HG03565 (cell line): Measurements from ENCODE around the gene PPARA.
"Not testable (repeated sequence)": the region's sequence is repeated elsewhere in the genome, so short reads cannot be mapped to it uniquely, and the experiment has no call there.

Experiments used
- ATAC-seq: cut with Tn5 transposase; IDR thresholded peaks from one replicate; pipeline ENCODE4 v1.9.1; 2021; ENCODE audit warnings: mild to moderate bottlenecking, moderate library complexity; ENCODE audit not compliant: unreplicated experiment

The PPARA gene

DNA sequence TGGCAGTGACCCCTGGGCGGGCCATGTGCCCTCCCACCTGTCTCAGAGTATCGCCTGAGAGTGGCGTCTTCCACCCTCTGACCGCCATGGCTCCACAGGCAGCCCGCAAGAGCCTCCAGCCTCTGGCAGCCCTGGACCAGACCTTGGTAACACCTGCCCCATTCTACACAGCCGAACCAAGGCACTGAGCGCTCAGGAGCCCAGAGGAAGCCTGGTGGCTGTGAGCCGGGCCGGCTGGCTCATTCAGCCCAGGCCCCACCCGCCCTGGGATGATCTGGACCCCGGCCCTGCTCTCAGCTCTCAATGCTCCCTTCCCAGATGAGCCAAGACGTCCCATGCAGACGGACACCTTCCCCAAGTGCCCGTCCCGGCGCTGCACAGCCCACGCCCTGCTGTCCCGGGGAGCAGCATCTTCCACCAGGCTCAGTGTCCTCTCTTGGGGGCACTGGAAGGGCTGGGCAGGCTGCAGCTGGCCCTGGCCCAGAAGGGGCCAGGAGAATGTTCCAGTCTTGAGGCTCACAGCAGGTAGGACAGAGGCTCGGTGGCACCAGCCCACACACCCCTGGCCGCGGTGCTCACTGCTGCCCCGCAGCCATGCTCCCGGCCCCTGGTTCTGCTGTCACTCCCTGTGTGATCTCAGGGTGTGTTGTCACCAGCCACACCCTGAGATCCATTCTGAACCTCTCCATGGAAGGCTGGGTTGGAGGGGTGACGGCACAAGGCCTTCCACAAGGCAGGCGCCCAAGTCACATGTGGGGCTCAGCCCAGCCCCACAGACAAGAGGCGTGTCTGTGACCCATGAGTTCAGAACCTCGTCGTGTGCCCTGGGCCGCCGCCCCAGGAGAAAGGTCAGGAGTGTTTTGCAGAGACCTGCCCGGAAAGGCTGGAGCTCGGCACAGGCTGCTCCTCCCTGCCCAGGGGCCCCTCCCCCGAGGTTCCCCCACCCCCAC is 24.2 kb upstream of the PPARA start:
- ATAC-seq, result no peak

DNA sequence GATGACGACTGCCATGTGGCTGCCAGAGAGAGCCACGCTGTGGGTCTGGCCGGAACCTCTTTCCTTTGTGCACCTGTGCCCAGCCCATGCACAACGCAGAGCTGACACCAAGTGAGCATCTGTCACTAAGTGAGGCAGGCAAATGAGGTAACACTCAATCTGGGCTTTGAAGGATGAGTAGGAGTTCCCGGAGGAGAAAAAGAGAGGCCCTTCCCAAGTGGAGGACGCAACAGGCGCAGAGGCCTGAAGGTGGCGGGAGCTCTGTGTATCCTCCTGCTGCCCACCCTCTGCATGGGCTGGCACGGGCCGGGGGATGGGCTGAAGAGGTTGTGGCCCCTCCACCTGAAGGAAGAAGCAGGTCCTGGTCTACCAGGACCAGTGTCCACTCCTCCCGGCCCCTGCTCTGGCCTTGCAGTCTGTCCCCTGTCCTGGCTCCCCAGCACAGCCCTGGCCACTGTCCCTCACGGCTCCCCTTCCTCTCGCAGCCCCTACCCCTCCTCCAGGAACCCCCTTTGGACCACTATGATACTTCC is 23.4 kb upstream of the PPARA start:
- ATAC-seq, result no peak

DNA sequence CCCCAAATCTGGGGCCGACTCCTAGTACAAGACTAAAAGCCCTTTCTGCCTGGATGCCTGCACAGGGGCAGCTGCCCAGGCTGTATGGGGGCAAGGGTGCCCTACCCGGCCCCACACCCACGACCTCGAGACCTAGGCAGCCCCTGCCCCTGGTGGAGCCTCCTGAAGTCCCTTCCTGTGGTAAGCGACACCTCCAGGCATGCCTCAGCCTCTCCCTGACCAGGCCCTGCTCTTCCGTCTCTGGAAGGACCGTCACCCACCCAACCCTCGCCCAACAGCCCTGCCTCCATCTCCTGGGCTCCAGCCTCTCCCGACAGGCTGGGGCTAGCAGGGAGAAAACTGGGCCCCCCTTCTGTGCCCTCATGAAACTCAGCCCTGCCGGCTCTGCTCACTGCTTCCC is 22.8 kb upstream of the PPARA start:
- no peak for ATAC-seq

DNA sequence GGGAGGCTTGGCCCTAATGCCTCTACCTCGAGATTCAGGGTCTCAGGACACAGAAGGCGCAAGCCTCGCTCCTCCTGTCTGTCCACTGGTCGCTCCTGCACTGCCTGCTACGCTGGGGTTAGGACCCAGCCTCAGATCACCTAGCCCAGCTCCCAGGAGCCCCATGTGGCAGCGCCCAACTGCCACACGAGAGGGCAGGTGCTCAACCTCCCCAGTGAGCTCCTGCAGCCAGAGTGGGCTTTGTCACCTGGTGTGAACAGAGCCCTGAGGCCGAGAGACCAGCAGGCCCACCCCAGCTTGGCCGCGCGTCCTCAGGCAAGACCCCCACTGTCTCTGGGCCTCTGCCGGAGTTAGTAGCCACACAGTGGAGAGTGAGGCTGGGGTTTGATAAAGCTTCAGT is 21.7 kb upstream of the PPARA start:
- ATAC-seq, result no peak

DNA sequence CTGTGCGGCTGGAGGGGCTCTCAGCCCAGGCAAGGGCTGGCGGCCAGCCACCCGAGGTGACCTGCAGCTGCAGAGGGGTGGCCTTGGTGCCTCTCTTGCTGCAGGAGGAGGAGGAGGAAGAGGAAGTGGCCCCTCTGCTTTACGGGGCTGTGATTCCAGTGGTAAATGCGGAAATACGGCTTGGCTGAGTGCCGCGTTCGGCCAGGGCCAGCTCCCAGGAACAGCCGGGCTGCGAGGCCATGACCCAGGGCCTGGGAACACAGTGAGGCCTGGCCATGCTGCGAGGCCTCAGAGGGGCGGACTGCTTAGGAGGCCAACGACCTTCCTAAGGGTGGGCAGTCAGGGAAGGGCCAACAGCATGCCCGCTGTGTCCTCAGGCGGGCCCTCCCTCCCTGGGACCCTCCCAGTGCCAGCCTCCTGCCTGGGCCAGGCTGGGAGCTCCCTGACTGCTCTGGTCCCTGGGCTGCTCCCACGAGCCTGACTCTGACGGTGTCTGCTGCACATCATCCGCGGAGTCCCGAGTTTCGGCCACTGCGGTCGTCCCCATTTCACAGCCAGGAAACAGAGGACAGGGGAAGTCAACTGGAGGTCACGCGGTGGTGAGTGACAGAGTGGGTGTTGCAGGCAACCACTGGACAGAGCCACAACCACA is 20.8 kb upstream of the PPARA start:
- no peak for ATAC-seq

DNA sequence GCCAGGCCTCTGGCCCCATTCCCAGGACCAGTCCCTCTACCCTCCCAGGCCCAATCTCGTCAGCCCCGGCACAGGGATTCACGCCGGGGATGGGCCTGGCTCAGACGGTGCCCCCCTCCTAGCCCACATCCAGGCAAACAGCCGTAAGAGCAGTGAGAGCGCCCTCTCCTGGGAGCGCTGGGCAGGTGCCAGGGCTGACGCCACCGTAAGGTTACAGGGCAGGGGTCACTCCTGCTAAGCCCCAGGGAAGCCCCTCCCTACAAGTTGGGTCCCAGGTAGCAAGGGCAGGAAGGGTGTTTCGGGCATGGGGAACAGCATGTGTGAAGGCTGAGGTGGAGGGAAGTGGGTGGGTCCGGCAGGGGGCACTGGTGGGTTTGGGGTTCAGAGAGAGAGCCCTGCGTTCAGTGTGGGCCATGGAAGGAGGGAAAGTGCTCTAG is 19.2 kb upstream of the PPARA start:
- ATAC-seq, result no peak

DNA sequence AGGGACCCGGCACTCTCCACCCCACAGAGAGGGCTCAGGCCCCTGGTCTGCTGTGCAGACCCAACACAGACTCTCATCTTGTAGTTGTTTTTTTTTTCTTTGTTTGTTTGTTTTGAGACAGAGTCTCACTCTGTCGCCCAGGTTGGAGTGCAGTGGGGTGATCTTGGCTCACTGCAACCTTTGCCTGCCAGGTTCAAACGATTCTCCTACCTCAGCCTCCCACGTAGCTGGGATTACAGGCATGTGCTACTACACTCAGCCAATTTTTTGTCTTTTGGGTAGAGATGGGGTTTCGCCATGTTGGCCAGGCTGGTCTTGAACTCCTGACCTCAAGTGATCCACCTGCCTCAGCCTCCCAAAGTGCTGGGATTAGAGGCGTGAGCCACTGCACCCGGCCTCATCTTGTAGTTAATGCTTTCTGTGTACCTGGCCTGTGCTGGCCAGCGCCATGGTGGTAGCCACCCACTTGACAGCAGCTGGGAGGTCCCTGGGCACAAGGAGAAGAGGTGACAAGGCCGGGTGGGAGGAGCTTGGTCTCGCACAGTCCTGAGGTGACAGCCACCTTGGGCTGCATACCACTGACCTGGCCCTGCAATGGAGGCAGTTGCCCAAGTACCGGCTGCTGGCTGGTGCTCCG is 18.0 kb upstream of the PPARA start:
- ATAC-seq, result not testable (repeated sequence)

DNA sequence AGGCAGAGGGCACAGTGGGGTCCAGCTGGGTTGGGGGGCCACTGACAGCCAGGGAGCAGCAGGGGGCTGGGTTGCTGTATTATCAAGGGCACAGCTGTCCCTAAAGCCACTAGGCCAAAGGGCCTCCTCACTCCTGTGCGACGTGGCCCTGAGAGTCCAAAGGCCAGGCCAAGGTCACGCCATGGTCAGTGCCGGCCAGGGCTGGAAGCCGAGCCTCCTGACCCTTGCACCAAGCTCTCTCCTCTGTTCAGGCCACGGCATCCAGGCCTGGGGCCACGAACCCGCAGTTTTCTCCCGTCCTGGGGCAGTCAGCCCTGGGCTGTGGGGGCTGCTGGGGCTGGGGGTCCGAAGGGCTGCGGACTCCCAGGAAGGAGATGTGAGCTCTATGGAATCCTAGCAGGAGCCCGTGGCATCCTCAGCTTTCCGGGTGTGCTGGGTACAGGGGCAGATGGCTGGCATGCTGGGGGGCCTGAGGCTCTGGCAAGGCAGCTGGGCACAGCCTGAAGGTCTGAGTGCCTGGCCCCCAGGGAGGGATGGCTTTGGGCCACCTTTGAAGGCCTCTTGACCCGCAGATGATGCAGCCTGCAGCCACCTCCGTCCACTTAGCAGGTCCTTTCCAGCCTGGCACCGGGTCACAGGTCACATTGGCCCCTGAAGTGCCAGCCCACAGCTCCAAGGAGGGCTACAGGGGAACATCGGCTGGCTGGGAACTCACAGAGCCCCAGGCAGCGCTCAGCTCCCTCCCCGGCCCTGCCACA is 17.3 kb upstream of the PPARA start:
- ATAC-seq, result no peak

DNA sequence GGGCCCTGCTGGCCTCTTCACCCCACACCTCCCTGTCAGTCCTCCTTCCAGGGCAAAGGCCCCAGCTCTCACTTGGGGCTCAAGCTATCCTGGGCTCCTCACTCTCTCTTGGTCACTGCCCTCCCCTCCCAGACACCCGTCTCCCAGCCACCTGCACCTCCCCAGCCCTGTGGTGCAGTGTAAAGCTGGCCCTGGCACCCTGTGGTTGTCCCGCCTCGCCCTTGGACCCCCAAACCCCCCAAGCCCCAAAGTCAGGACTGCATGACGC is 16.8 kb upstream of the PPARA start:
- no peak for ATAC-seq

DNA sequence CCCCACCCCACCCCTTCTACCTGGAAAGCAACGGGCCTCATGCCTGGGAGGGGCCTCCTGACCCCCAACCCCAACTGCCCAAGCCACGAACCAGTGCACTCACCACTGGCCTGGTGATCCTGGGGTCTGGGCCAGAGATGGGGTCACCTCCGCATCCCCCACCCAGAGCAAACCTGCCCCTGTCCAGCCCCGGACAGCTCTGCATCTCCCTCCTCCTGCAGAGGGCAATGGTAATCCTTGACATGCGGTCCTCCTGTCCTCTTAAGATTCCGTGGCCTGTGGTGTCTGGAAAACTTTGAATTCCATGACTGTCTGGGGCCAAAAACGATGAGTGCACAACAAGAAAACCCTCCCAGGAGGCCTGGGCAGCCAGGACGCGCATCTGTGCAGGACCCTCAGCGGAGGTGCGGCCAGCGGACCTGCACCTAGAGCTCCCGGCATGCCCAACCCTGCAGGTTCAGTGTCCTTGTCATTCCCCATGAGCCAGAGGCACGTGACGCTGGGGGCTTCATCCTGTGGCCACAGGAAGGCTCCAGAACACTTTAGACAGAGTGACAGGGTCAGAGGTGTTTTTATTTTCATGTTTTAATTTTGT is 16.1 kb upstream of the PPARA start:
- no peak for ATAC-seq

DNA sequence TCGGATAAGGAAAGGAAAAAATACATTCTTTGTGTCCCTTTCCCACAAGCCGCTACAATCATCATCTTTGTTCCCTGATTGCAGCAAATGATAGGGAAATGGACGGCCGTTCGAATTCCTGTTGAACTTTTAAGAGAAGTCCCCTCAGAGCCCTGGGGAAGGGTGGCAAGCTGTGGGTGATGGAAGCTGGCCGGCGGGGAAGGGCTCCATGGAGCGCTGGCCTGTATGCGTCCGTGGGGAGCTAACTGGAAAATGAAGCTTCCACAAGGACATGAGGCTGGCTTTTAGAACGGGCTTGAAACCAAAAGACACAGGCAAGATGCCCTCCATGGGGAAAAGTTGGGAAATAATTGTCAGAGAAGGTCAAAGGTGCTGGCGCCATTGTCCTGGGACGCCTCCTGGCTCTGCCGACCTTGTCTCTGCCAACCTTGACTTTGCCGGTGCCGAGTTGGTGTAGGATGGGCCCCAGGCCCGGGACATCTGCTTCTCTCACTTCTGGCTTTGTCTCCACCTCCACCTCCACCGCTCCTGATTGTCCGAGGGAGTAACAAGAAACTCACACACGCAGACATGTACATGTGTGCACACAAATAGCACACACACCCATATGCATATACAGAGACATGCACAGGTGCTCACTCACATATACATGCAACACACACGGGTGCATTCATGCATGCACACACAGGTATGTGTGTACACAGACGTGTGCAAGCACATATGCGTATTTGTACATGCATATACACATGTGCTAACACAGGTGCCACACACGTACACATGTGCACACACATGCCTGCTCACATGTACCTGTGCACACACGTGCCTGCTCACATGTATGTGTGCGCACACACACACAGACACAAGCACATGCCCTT is 14.5 kb upstream of the PPARA start:
- ATAC-seq, result no peak

DNA sequence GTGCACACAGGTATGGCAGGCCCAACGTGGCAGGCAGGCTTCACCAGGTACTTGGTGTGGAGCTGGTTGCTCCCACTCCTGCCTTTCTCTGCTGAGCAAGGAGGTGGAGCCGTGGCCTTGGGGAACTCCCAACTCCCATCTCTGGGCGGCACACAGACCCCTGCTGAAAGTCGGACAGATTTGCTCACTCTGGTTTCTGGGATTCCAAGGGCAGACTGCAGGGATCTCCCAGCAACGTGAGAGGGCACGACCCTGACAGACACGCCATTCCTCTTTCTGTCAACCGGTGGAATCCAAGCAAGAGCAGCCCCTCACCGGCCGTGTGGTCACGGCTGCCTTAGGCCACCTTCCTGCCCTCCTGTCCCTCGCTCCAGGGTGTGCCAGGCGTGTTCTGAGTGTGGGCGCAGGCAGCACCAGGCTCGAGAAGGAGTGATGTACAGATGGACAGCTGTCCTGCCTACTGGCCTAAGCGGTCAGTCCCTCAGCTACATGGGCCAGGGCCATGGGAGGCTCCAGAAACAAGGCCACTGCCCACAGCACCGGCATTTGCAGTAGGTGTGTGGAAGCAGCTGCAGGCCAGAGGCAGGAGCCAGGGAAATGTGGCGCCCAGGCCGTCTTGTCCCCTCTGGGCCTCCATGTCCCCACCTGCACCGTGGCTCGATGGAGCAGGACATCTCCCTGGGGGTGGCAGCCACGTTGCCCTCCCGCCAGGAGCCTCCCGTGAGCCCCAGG is 13.7 kb upstream of the PPARA start:
- no peak for ATAC-seq

DNA sequence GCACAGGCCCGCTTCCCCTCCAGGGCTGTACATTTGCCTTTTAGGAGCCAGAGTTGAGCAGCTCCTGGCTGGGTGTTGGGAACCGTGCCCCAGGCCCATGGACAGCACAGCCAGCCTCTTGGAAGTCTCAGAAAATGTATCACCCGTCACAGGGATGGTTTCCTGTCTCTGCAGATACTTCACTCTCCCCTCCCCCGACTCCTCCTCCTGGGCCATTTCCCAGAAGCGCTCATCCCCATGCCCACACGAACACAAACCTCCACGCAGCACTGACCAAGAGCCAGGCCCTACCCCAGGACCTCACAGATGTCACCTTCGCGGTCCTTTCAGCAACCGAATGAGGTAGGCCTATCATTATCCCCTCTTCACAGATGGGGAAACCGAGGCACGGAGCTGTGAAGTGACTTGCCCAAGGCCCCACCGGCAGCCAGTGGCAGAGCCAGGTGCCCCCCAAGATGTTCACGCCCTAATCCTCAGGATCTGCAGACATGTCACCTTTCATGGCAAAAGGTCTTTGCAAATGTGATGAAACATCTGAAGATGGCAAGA is 13.0 kb upstream of the PPARA start:
- ATAC-seq, result no peak

DNA sequence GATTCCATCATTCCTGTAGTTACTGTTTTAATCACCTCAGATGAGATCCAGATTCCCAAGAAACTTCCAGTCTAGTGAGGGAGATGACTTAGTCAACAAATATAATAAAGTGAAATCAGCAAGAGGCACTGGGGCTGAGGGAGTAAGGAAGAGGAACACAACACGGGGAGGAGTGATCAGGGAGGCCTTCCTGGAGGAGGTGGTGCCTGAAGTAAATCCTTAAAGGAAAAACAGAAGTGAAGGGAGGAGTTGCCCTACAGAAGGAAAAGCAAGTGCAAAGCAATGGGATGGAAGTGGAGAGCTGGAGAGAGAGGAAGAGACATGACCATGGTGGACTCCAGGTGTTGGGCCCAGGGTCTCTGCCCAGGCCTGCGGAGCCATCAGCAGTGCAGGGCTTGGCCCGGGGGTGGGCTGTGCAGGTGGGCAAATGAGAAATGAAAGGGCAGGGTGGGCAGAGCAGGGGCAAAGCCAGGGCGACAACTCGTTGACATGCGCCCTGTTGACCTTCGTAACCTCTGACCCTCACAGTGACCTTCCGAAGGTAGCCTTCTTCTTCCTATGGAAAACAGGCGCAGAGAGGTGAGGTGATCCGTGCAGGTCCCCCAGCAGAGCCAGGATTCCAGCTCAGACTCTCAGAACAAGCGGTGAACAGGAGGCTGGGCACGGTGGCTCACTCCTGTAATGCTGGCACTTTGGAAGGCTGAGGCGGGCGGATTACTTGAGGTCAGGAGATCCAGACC is 12.1 kb upstream of the PPARA start:
- no peak for ATAC-seq

DNA sequence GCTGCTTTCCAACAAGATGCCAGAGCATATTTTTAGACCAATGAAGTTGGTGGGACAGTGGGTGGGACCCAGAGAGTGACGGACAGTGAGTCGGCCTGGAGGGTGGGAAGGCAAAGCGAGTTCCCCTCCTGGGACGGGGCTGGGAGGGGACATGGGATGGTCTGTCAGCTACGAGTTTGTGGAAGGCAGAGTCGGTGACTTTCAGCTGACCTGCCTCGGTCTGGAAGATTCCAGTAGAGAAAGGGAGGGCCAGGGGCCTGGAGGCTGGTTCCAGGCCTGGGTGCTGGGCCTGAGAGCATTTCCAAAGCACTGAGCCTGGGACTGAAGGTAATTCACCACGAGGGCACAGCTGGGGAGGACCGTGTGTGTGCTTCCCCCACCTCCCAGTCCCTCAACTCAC is 10.9 kb upstream of the PPARA start:
- not testable (repeated sequence) for ATAC-seq

DNA sequence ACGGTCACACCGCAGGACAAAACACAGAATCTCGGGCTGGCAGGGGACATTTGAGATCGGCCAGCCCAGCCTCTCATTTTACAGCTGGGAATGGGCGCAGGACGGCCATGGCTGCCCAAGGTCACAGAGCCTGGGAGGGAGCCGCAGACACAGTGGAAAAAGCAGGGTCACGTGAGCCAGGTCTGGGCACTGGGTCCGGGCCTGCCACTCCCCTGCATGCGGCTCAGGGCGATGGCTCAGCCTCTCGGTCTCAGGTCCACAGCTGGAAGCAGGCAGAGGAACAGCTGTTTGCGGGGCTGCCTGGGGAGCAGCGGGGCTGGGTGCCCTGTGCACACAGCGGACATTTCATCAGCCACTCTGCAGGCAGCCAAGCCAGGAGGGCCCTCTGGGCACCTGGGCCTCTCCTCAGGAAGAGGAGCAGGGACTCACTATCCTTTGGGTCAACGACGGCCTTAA is 10.4 kb upstream of the PPARA start:
- no peak for ATAC-seq

DNA sequence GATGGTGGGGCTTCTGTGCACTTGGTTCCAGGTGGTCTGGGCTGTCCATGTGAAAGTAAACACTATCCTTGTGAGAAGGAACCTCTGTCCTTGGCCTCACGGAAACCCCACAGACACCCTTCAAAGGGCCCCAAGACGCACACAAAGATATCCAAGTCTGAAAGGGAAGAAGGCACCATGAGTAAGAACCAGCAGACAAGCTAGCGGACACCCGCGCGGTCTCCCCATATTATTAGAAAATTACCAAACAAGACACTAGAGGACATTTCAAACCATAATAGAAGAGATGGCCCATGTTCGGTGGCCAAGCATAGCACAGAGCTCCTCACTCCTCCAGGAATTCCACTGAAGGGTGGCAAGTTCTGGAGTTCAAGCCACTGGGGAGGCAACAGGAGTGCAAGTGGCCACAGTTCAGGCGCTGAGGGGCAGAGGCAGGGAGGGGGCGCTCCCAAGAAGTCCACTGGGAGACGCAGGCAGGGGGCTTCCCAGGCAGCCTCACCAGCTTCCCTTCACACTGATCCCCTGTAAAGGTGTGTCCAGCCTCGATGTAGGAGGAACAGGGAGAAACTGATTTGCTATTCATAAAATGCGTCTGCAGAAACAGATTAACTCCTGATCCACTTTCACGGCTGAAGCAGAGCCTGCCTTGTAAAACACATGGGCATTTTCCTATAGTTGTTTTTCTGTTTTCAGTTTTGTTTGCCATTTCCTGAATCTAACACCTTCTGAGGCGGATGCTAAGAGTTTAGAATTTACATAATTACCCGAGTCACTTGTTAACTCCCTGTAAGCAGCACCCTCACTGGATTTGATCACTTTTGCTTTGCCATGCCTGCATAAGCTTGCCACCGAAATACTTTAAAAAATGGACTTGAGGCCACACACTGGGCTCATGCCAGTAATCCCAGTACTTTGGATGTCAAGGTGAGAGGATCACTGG is 9.1 kb upstream of the PPARA start:
- no peak for ATAC-seq
